HG02938 (cell line): Measurements from ENCODE around the gene CNTNAP4.

Experiments used
- ATAC-seq: cut with Tn5 transposase; IDR thresholded peaks from one replicate; pipeline ENCODE4 v1.9.1; 2021; ENCODE audit warnings: mild to moderate bottlenecking, moderate library complexity; ENCODE audit not compliant: unreplicated experiment

The CNTNAP4 gene

GRCh38 chr16:76303637-76304314, 26.6 kb downstream of the CNTNAP4 start:
- no peak for ATAC-seq

DNA sequence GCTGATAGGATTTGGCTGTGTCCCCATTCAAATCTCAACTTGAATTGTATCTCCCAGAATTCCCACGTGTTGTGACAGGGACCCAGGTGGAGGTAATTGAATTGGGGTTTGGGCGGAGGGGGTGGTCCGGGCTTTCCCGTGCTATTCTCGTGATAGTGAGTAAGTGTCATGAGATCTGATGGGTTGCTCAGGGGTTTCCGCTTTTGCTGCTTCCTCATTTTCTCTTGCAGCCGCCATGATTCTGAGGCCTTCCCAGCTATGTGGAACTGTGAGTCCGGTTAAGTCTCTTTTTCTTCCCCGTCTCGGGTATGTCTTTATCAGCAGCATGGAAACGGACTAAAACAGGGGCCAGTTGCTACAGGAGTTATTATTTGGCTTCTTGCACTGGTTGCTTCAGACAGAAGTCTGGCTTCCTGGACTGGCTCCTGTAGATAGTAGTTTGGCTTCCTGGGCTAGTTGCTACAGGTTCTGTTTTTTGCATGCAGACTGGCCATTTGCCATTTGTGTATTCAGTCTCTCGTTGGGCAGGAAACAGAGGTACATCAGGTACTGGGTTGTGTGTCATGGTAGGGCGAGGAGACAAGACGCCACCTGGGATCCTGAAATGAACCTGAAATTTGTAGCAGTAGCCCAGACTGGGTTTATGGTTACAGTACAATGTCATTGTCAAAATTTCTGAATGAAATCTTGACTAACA, 32.6 kb downstream of the CNTNAP4 start:
- ATAC-seq, result no peak

GRCh38 chr16:76311260-76311659, 34.1 kb downstream of the CNTNAP4 start:
- ATAC-seq, result no peak

- no peak for ATAC-seq
Measured at GRCh38 chr16:76318565-76318964, 41.4 kb downstream of the CNTNAP4 start.

DNA sequence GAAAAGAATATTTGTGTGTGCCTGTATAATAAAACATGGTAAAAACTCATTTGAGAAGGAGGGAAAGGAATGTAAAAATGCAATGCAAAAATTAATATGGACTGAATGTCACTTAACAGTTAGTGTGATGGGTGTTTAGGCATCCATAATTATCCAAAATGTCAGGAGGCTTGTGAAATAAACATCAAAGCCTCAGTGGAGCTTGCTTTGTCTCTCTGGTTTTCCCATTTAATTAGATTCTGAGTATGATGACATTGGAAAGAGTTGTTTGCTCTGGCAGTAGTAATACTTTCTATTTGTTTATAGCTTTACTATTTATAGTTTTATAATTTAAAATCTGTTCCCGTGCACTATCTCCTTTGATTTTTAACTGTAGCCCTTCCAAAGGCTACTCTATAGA, 51.9 kb downstream of the CNTNAP4 start:
- ATAC-seq, result no peak

DNA sequence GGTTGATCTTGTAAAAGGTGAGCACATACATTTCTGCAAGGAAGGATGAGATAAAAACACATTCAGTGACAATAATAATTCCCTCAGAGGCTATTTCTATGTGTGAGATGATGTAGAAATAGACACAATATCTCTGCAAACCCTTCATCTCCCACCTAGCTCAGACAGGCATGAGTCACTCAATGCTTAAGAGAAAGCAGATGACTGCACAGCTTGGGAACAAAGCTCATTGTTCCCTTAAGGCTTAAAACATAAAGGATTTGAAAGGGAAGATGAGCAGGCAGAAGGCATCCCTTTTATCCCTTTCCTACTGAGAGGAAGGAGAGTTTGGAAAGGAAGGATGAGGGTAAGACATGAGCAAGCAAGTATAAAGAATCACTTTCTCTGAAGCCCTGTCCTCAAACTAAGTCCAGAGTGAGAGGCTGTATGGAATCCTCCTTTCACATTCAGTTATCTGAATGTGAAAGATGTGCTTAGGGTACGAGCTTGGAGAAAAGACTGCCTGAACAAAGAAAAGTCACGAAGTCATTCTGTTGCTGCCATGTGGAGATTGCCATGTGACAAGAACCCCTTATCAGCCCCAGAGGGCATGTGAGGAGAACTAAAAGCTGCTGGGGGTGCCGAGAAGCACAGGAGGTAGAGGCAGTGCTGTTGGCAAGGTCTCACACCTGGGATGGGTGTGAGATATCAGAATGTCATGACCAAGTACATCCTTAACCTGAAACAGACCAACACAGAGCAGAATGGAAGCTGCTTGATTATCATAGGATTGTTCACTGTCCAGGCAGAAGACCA, 58.2 kb downstream of the CNTNAP4 start:
- ATAC-seq, result no peak

DNA sequence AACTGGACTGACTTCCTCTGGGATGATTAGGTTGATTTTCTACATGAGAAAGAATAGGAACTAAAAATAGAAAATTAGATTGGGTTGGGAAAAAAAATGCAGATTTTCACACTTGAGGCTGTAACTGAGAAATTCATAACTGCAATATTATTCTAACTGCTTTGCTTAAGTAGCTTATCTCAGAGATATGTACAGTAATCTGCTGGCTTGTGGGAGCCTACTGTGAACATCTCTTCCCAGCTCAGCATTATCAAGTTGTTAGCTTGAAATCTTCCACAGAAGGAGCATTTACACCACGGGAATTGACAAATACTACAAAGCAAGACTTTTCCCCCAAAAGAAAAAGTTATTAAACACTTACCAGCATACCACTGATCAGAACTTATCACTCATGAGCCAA, 58.9 kb downstream of the CNTNAP4 start:
- ATAC-seq, result no peak

- no peak for ATAC-seq
Measured at GRCh38 chr16:76338472-76338871, 61.3 kb downstream of the CNTNAP4 start.

GRCh38 chr16:76343769-76344168, 66.6 kb downstream of the CNTNAP4 start:
- no peak for ATAC-seq

- no peak for ATAC-seq
Measured at GRCh38 chr16:76345163-76345661, 68.0 kb downstream of the CNTNAP4 start.

- no peak for ATAC-seq
Measured at GRCh38 chr16:76346210-76346609, 69.0 kb downstream of the CNTNAP4 start.

DNA sequence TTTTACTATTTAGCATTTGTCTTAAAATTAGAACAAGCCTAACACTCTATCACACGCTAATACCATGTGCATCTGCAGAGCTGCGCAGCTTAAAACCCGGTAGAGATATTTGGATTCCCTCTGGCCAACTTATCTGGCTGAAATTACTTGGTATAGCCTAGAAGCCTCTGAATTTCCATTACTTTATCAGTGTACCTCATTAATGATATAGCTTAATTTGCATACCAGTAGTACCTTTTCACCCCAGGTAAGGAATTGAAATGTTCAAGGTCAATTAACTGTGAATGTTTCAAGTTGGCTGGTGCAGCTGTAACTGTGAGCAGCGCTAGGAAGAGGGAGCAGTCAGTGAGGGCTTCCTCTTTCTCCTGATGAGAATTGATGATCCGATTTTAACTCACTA, 74.2 kb downstream of the CNTNAP4 start:
- no peak for ATAC-seq

- ATAC-seq, result no peak
Measured at GRCh38 chr16:76360404-76360803, 83.2 kb downstream of the CNTNAP4 start.

DNA sequence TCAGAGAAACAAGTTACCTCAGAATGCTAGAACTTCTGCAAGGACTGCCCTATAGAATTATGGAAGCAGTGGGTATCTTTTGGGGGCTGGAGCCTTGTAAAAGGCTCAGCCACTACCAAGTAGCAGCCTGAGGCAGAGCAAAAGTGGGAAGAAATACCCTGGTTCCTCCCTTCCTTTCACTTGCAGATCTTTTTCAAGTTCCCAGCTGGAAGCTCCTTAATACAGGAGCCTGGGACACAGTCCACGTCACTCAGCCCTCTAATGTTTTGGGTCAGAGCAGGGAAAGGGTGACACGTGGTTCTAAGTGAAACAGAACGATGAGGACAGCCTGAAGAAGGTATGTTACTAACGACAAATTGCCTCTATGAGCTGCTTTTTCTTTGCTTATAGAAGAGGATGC, 93.1 kb downstream of the CNTNAP4 start:
- ATAC-seq, result no peak

- ATAC-seq, result no peak
Measured at GRCh38 chr16:76371441-76371840, 94.2 kb downstream of the CNTNAP4 start.

DNA sequence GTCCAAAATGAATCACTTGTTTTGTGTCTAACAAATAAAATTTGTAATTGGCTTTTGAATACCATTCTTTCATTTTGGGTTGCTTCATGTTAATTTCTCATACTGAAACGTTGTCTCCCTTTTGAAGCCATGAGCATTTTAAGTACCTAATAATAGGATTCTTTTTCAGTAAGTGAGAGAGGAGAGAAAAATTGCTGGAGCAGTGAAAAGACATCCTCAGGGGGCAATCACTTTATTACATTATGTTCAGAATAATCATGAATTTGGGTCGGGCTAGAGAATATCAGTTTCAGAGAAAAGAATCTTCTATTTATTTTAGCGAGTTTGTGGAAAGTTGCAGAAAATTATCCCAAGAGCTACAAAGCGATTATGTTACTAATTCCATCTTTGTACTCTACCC, 96.8 kb downstream of the CNTNAP4 start:
- no peak for ATAC-seq

DNA sequence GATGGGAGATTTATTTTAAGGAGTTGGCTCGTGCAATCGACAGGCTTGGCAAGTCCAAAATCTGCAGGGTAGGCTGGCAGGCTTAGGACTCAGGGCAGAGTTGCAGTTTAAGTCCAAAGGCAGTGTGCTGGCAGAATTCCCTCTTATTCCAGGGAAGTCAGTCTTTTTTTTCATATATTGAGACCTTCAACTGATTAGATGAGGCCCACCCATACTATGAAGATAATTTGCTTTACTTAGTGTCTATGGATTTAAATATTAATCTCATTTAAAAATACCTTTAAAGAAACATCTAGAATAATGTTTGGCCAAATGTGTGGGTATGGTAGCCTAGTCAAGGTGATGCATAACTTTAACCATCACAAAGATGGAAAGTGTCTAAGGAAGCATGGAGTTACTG, 99.8 kb downstream of the CNTNAP4 start:
- no peak for ATAC-seq

DNA sequence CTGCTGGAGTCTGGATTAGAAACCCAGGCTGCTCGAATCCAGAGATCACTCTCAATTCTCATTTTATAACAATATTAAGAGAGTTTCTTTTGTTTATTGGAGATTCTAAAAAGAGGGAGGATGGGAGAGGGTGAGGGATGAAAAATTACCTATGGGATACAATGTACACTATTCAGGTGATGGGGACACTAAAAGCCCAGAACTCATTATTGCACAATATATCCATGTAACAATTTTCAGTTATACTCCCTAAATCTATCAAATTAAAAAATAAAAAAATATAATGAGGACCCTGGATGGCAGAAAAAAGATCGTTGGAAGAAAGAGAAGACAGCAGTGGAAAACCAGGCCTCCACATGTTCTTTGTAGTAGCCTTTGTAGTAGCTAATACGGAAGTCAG, 100.8 kb downstream of the CNTNAP4 start:
- ATAC-seq, result no peak

- ATAC-seq, result no peak
Measured at GRCh38 chr16:76381096-76381495, 103.9 kb downstream of the CNTNAP4 start.

GRCh38 chr16:76385601-76386230, 108.5 kb downstream of the CNTNAP4 start:
- no peak for ATAC-seq

- ATAC-seq, result no peak
Measured at GRCh38 chr16:76386784-76387183, 109.6 kb downstream of the CNTNAP4 start.
